Neural progenitor cell (in vitro differentiated cells): Measurements from ENCODE around the gene ESRRG.

Source experiments
- CTCF ChIP-seq: fragments of 200-600 bp; sonication (generic); IDR thresholded peaks from 2 replicates; pipeline ENCODE4 v1.5.1; 2017; ENCODE audit warnings: antibody characterized with exemption, mild to moderate bottlenecking
- EZH2 ChIP-seq: fragments of 200-600 bp; sonication (generic); IDR thresholded peaks from 2 replicates; pipeline ENCODE4 v1.6.1; 2017; ENCODE audit warnings: antibody characterized with exemption, mild to moderate bottlenecking, moderate library complexity
- EZH2phosphoT487 ChIP-seq: fragments of 200-600 bp; sonication (generic); IDR thresholded peaks from 2 replicates; pipeline ENCODE4 v1.6.1; 2017; ENCODE audit warnings: antibody characterized with exemption

- TF ChIP-seq CTCF (no peak), EZH2phosphoT487 (no peak), EZH2 (no peak)
Measured at GRCh38 chr1:216531263-216532239, 191.7 kb downstream of the ESRRG start.
